CD4-positive, alpha-beta T cell treated with Interleukin-6 at 100 ng/mL for 8 hours (primary cell): ENCODE measurements around the gene TEDC1.

Experiments used
- DNase-seq: peaks from one replicate; pipeline ENCODE4 v3.0.0-alpha.2; 2020; ENCODE audit warnings: mixed read lengths, low spot score

The TEDC1 gene

GRCh38 chr14:105474483-105475268 is 16.4 kb upstream of the TEDC1 start, which contains the start of gene CRIP2:
CRIP2 (plus strand) TSS chr14:105474821; CDS start chr14:105474863, 42 bp downstream.
- DNase-seq, result no peak

- DNase-seq, result no peak
These were observed 15.6 kb upstream of the TEDC1 start for GRCh38 chr14:105475269-105476096.

DNA sequence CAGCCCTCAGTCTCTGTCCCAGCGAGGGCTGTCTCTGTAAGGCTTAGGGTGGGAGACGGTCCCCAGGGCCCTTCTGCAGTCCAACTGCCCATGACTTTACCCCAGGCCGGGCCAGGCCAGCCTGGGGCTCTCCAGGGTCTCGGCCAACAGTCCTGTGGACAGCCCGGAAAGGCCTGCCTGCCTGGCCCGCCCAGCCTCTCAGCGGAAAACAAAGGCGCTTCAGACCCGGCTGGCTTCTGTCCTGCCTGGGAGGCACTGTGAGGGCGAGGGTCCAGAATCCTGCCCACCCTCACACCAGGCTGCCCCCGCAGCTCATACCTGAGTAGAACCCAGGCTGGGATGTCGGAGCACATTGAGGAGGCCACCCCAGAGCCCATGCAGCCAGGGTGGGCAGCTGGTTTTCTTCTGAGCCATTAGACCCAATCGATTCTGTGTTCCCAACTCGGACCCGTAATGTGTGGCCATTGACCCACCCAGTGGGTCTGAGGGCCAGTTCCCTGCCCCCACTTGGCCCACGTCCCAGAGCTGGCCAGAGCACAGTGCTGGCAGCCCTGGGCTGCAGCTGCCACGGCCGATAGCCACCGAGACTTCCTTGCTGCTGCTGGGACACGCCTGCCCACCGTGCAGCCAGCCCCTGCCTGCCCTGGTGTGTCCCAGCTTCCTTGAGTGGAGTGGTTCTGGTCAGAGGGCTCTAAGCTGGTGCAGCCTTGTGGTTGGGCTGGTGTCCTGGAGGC is 14.8 kb upstream of the TEDC1 start:
- no peak for DNase-seq

- no peak for DNase-seq
These were observed 14.0 kb upstream of the TEDC1 start for GRCh38 chr14:105476831-105477659.

DNA sequence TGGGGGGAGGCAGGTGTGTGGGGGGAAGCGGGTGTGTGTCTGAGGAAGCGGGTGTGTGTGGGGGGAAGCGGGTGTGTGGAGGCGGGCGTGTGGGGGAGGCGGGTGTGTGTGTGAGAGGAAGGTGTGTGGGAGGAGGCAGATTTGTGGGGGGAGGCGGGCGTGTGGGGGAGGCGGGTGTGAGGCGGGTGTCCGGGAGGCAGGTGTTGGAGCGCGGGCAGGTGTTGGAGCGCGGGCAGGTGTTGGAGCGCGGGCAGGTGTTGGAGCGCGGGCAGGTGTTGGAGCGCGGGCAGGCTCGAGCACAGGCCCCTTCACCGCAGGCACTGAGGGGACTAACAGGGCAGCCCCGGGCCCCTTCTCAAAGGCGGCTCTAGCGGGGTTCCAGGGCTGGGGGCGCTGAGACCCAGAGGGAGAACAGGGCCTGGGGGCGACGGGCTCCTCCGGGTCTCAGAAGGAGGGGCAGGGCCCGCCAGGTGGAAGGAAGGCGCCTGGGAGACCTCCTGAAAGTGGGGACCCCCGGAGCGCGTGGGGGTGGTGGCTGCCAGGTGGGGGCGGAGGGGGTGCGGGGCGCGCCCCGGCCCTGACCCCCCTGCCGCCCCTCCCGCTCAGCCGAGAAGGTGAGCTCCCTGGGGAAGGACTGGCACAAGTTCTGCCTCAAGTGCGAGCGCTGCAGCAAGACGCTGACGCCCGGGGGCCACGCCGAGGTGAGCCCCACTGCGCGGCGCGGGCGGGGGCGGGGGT is 13.2 kb upstream of the TEDC1 start:
- peak; percentile 84 for DNase-seq

DNA sequence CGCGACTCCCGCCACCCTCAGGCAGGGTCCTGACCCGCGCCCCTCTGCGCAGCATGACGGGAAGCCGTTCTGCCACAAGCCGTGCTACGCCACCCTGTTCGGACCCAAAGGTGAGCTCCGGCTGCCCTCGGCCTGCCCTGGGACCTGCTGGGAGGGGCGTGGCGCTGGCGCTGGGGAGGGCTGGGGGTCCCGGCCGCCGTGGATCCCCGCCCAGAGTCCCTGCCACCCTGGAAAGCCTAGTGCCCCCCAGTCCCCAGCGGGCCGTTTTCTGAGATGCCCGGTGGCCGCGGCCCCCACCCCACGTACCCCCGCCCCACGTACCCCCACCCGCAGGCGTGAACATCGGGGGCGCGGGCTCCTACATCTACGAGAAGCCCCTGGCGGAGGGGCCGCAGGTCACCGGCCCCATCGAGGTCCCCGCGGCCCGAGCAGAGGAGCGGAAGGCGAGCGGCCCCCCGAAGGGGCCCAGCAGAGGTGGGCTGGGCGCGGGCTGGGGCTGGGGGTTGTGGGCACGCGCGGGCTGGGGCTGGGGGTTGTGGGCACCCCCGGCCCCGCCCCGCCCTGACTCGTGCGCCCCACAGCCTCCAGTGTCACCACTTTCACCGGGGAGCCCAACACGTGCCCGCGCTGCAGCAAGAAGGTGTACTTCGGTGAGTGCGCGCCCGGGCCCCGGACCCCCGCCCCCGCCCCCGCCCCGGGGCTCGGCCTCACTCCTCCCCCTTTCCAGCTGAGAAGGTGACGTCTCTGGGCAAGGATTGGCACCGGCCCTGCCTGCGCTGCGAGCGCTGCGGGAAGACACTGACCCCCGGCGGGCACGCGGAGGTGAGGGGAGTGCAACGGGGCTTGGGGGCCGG is 12.4 kb upstream of the TEDC1 start:
- peak; percentile 28 for DNase-seq

- no peak for DNase-seq
These were observed 11.5 kb upstream of the TEDC1 start for GRCh38 chr14:105479431-105480158.

DNA sequence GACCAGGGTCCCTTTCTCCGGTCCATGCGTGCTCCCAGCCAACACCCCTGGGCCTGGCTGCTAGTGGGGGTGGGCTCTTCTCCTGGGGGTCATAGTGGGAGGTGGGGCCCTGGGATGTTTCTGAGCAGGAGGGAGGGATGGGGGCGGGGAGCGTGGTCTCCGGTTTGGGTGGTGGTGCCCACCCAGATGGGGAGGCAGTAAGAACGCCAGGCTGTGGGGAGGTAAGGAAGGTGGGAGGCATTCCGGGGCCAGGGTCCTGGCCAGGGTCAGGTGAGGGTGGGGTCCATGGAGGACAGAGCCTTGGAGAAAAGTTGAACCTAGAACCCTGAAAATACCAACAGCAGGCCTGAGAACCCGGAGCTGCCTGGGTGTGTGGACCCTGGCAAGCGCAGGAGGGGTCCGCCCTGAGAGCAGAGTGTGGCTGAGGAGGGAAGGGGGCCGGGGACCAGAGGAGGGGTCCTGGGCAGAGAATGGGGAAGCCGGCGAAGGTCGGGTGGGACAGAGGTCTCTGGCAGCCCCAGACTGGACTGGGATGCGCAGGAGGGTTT is 10.8 kb upstream of the TEDC1 start:
- DNase-seq, result no peak

DNA sequence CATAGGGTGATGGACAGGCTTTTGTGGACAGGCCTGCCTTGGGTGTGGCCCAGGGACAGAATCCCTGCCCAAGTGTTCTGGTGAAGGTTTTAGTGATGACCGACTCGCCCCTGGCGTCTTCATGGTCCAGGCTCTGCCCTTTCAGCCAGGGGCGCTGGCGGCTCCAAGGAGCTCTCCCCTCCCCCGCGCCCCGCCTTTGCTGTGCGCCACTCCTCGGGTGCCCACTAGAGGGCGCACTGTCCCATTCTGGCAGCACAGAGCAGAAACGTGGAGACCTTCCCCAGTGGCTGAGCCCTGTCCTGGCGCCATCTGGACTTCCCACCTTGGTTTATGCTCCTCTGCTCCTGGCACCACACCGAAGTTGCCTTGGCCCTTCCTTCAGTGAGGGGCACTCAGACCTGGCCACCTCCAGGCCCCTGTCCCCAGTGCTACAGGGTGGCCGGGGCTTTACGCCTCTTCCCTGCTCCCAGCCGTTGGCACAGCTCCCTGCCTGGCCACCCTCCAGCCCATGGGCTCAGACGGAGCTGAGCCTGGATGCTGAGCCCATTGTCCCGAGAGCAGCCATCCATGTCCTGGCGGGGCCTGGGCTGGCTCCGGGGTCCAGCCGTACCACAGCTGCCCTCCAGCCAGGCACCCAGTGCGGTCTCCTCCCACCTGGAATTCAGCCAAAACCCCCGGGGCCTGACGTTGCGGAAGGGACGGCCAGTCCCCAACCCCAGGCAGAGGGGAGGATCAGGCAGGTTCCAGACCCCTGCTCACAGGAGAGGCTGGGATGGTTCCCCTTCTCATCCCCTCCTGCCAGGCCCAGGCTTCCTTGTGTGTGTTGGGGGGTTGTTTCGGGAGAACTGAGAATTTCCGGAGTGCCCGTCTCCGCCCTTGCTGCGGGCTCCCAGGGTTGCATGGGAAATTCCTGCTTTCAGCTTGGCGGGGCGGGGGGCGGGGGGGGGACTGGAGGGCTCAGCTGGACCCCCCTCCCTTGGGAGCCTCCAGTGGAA is 9.9 kb upstream of the TEDC1 start:
- DNase-seq, result peak; percentile 85

- DNase-seq, result peak; percentile 96
These were observed 9.1 kb upstream of the TEDC1 start for GRCh38 chr14:105481886-105482457.

- DNase-seq, result no peak
These were observed 8.4 kb upstream of the TEDC1 start for GRCh38 chr14:105482486-105483110.

DNA sequence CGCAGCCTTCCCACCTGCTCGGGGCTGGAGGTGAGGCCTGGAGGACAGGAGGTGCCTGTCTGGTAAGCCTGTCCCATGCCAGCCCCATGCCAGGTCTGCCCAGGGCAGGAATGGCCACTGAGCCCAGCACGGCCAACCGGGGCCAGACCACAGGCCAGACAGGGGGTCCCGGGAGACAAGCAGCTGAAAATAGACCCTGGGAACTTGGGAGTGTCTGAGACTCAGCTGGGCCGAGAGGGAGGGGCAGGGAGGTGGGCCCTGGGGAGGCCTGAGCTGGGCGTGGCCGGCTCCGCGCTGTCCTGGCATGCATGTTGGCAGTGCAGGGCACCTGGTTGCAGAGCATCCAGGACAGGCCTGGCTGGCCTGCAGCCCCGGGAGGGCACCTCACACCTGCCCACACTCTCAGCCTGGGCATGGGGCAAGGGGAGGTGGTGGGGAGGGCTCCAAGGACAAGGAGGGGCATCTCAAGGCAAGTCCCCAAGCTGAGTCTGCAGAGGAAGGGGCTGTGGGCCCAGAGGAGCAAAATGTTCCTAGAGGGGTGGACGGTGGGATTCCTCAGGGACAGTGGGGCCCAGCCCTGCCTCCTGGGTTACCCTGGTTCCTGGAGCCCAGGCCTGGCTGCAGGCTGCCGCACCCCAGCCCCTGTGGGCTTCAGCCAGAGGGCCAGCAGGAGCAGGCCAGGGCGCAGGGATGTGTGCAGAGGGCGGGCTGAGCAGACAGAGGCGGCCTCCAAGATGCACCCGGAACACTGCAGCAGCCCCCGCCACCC is 7.6 kb upstream of the TEDC1 start:
- DNase-seq, result no peak

- peak; percentile 61 for DNase-seq
These were observed 6.7 kb upstream of the TEDC1 start for GRCh38 chr14:105484069-105484996.

DNA sequence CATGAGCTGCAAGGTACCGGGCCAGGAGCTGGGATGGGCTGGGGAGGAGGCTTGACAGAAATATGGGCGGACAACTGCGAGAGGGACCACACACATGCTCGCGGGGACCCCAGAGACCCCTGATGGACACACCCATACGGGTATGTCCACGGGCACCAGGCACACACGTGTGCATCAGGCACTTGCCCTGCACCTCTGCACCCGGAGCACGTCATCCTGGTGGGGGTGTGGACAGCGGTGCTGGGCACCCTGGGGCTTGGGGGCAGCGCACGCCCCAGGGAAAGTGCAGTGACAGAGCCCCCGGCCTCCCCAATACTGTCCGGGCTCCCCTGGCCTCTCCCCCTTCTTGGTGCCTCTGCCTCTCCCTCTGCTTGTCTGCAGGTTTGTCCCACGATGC is 6.1 kb upstream of the TEDC1 start:
- no peak for DNase-seq

GRCh38 chr14:105485739-105486162 is 5.3 kb upstream of the TEDC1 start:
- peak; percentile 61 for DNase-seq
